SU-DHL-6 (cell line): Measurements from ENCODE around the gene LETM1.

Source experiments
- H2AFZ ChIP-seq: fragments of 200-600 bp; sonication (generic); 2 replicates; pipeline ENCODE4 v1.6.1; 2014; ENCODE audit warnings: low read depth, mild to moderate bottlenecking, moderate library complexity, mixed read lengths, antibody characterized with exemption, low read length; ENCODE audit not compliant: severe bottlenecking
- H3F3A ChIP-seq: fragments of 200-600 bp; shearing (Covaris generic); 2 replicates; pipeline ENCODE4 v1.6.0; 2016; ENCODE audit warnings: antibody characterized with exemption, mild to moderate bottlenecking; ENCODE audit not compliant: insufficient read depth
- H3K27ac ChIP-seq: fragments of 200-600 bp; sonication (generic); 2 replicates; pipeline ENCODE4 v1.5.1; 2016; ENCODE audit warnings: low read depth, mild to moderate bottlenecking, low read length, moderate library complexity, mixed read lengths
- H3K27me3 ChIP-seq: fragments of 200-600 bp; sonication (generic), shearing (Covaris generic); 2 replicates; pipeline ENCODE4 v1.6.0; 2014; ENCODE audit warnings: mild to moderate bottlenecking, low read length
- H3K36me3 ChIP-seq: fragments of 200-600 bp; sonication (generic); 2 replicates; pipeline ENCODE4 v1.6.1; 2014; ENCODE audit warnings: mild to moderate bottlenecking, low read length, mixed read lengths
- H3K4me2 ChIP-seq: fragments of 300-600, 200-600 bp; shearing (Covaris generic), sonication (generic); 2 replicates; pipeline ENCODE4 v1.6.0; 2014; ENCODE audit warnings: low read length, low read depth, mild to moderate bottlenecking; ENCODE audit not compliant: poor library complexity, severe bottlenecking
- H3K4me3 ChIP-seq: fragments of 200-600 bp; sonication (generic); 2 replicates; pipeline ENCODE4 v1.5.1; 2014; ENCODE audit warnings: antibody characterized with exemption, low read length, mild to moderate bottlenecking, mixed read lengths; ENCODE audit not compliant: insufficient read depth, poor library complexity, severe bottlenecking
- H3K79me2 ChIP-seq: fragments of 200-600 bp; sonication (generic); 2 replicates; pipeline ENCODE4 v1.6.1; 2014; ENCODE audit warnings: mild to moderate bottlenecking, low read length, moderate library complexity; ENCODE audit not compliant: insufficient read depth
- H3K9ac ChIP-seq: fragments of 200-600 bp; sonication (generic); 2 replicates; pipeline ENCODE4 v1.7.0; 2014; ENCODE audit warnings: mild to moderate bottlenecking, low read length
- H3K9me2 ChIP-seq: fragments of 200-600 bp; sonication (generic); replicated peaks from 2 replicates; pipeline ENCODE4 v1.6.1; 2014; ENCODE audit warnings: low read length; ENCODE audit not compliant: insufficient read depth
- H3K9me3 ChIP-seq: fragments of 200-600 bp; sonication (generic); 2 replicates; pipeline ENCODE4 v1.6.1; 2014; ENCODE audit warnings: low read length, mixed read lengths; ENCODE audit not compliant: insufficient read depth
- H4K20me1 ChIP-seq: fragments of 200-600 bp; sonication (generic); 2 replicates; pipeline ENCODE4 v1.6.1; 2014; ENCODE audit warnings: low read depth, mild to moderate bottlenecking, antibody characterized with exemption, low read length, moderate library complexity, mixed read lengths
- CTCF ChIP-seq: fragments of 200-600 bp; sonication (generic); IDR thresholded peaks from one replicate; pipeline ENCODE4 v1.5.1; 2017; ENCODE audit warnings: antibody characterized with exemption, mild to moderate bottlenecking, low read length, moderate library complexity; ENCODE audit not compliant: insufficient read depth, poor library complexity, severe bottlenecking
- EZH2phosphoT487 ChIP-seq: fragments of 200-600 bp; sonication (generic), shearing (Covaris generic); conservative IDR thresholded peaks from 2 replicates; pipeline ENCODE4 v1.6.1; 2018; ENCODE audit warnings: mild to moderate bottlenecking, antibody characterized with exemption, low read length, moderate library complexity, mixed read lengths

The LETM1 gene

GRCh38 chr4:1843852-1844251, 12.1 kb downstream of the LETM1 start:
- Histone ChIP-seq H3K4me2 (no peak overlapping the region), H3K36me3 (no peaks in the 10 kb centered on the region), H3K9me3 (no peaks in the 10 kb centered on the region), H4K20me1 (no peaks in the 10 kb centered on the region), H3K4me3 (no peak overlapping the region), H3K9ac (no peak overlapping the region), H3F3A (no peaks in the 10 kb centered on the region), H3K79me2 (peaks cover 4% of the 10 kb centered on the region; the same call in 1 of the 2 replicates), H2AFZ (no peak overlapping the region), H3K9me2 (no peaks in the 10 kb centered on the region), H3K27me3 (no peaks in the 10 kb centered on the region), H3K27ac (no peak overlapping the region)
- TF ChIP-seq CTCF = no peak
- no peak for TF ChIP-seq EZH2phosphoT487

- Histone ChIP-seq H3K79me2 (peaks cover 3% of the 10 kb centered on the region; the same call in 1 of the 2 replicates), H4K20me1 (no peaks in the 10 kb centered on the region), H3K9ac (no peak overlapping the region), H3K36me3 (no peaks in the 10 kb centered on the region), H2AFZ (no peak overlapping the region), H3K9me2 (no peaks in the 10 kb centered on the region), H3F3A (no peaks in the 10 kb centered on the region), H3K9me3 (no peaks in the 10 kb centered on the region), H3K4me3 (no peak overlapping the region), H3K27me3 (no peaks in the 10 kb centered on the region), H3K27ac (no peak overlapping the region), H3K4me2 (no peak overlapping the region)
- TF ChIP-seq CTCF = no peak
- TF ChIP-seq EZH2phosphoT487 = no peak
Observed at GRCh38 chr4:1842993-1843448, 12.9 kb downstream of the LETM1 start.

- H3K36me3 ChIP-seq = no peaks in the 10 kb centered on the region
Observed at GRCh38 chr4:1842339-1842895, 13.5 kb downstream of the LETM1 start.

More at GRCh38 chr4:1842339-1842895, 13.5 kb downstream of the LETM1 start:
- H3K4me2 ChIP-seq = no peak overlapping the region
- H3K9me2 ChIP-seq = no peaks in the 10 kb centered on the region
- peaks cover 3% of the 10 kb centered on the region; the same call in 1 of the 2 replicates for H3K79me2 ChIP-seq
- H3K27me3 ChIP-seq = no peaks in the 10 kb centered on the region
- no peaks in the 10 kb centered on the region for H3K9me3 ChIP-seq
- no peak overlapping the region for H3K27ac ChIP-seq
- H3F3A ChIP-seq = no peaks in the 10 kb centered on the region
- H3K9ac ChIP-seq = no peak overlapping the region
- H3K4me3 ChIP-seq = no peak overlapping the region
- TF ChIP-seq CTCF = no peak
- TF ChIP-seq EZH2phosphoT487 = no peak
- no peak overlapping the region for H2AFZ ChIP-seq
- no peaks in the 10 kb centered on the region for H4K20me1 ChIP-seq
